ENCODE data around the gene GMPR2.

- TF ChIP-seq CTCF (IDR thresholded peaks at IDR 0.05; ENCODE audit: borderline replicate concordance, extremely low read depth, low read length, poor library complexity, severe bottlenecking): no peak
- no peak for TF ChIP-seq EZH2 (IDR thresholded peaks at IDR 0.05; ENCODE audit: borderline replicate concordance, low read depth, low read length, severe bottlenecking)
Observed at GRCh38 chr14:24238123-24238522, 5.4 kb downstream of the GMPR2 start.
